ENCODE measurements around the gene CDH1. TPM values are rescaled to one million over a fixed set of nuclear protein-coding genes. Genes with fewer than 3 reads are reported as not detected.

The CDH1 gene
- total and polyA plus RNA-seq, 10 donors, result 5.2 to 35.9 (median 10.9) TPM

GRCh38 chr16:68759062-68759461 is 22.0 kb downstream of the CDH1 start:
- no peaks in the 10 kb centered on the region for H3K9me3 ChIP-seq
- WGBS, 5 donors, result 93 to 97% (median 95%) methylated on average over 6 of the region's 6 CpGs
- no peaks in the 10 kb centered on the region for H3K36me3 ChIP-seq
- TF ChIP-seq POLR2A (IDR thresholded peaks at IDR 0.05) (no peak), POLR2AphosphoS5 (IDR thresholded peaks at IDR 0.05) (no peak)
- TF ChIP-seq, protein P1, sequence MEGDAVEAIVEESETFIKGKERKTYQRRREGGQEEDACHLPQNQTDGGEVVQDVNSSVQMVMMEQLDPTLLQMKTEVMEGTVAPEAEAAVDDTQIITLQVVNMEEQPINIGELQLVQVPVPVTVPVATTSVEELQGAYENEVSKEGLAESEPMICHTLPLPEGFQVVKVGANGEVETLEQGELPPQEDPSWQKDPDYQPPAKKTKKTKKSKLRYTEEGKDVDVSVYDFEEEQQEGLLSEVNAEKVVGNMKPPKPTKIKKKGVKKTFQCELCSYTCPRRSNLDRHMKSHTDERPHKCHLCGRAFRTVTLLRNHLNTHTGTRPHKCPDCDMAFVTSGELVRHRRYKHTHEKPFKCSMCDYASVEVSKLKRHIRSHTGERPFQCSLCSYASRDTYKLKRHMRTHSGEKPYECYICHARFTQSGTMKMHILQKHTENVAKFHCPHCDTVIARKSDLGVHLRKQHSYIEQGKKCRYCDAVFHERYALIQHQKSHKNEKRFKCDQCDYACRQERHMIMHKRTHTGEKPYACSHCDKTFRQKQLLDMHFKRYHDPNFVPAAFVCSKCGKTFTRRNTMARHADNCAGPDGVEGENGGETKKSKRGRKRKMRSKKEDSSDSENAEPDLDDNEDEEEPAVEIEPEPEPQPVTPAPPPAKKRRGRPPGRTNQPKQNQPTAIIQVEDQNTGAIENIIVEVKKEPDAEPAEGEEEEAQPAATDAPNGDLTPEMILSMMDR (IDR thresholded peaks at IDR 0.05 in 8 of 11, conservative IDR thresholded peaks at IDR 0.05 in 3 of 11), result no peak
- H3K27me3 ChIP-seq (replicated peaks in 1 of 7), result peaks cover 0 to 14% (median 0%) of the 10 kb centered on the region in 7 donors
- intact Hi-C loops (cut with DNase I; ENCODE audit: low total_unique reads), result no loop called here
- DNase-seq, result no peak
- peaks cover 0 to 44% (median 14%) of the 10 kb centered on the region in 6 donors for H3K4me1 ChIP-seq
- H3K27ac ChIP-seq, result no peak overlapping the region
- no peak overlapping the region for H3K4me3 ChIP-seq

DNA sequence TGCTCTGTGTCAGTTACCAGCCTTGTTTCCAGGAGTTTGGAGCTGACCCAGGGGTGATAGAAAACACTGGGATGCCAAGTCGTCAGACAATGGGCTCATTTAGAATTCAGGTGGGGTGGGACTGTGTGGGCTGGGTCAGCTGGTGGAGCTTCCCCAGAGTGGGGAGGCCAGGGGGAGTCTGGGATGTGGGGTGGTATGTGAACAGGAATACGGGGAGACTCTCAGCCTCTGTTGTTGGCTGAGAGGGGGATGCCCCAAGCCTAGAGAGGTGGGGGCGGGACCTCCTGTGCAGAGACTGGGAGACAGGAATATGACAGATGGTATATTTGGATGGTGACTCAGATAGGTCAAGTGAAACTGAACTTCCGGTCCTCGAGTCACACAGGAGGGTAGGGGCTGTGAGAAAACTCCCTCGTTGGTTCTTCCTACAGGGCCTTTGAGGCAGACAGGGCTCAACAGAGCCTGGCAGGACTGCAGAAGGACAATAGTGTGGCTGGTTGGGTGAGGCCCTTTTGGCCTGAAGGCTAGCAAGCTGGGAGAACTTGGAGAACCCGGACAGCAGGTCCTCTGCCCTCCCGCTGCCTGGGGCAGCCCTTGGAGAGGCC is 23.7 kb downstream of the CDH1 start:
- intact Hi-C loops (cut with DNase I; ENCODE audit: low total_unique reads), result no loop called here
- Histone ChIP-seq H3K27me3 (replicated peaks in 1 of 7) (peaks cover 0 to 14% (median 0%) of the 10 kb centered on the region in 7 donors), H3K4me1 (peaks cover 0 to 54% (median 14%) of the 10 kb centered on the region in 6 donors), H3K9me3 (no peaks in the 10 kb centered on the region), H3K27ac (peak overlapping the region in 2 of 8 donors; percentile 30 to 45), H3K4me3 (no peak overlapping the region), H3K36me3 (no peaks in the 10 kb centered on the region)
- DNase-seq, result no peak
- WGBS, 5 donors, result 27 to 57% (median 48%) methylated on average over 8 of the region's 8 CpGs
- TF ChIP-seq, protein P1 (IDR thresholded peaks at IDR 0.05 in 8 of 11, conservative IDR thresholded peaks at IDR 0.05 in 3 of 11), result no peak

- no peaks in the 10 kb centered on the region for H3K9me3 ChIP-seq
- 44 to 59% (median 53%) methylated on average over 6 of the region's 6 CpGs for WGBS, 5 donors
- TF ChIP-seq POLR2A (IDR thresholded peaks at IDR 0.05) (no peak), POLR2AphosphoS5 (IDR thresholded peaks at IDR 0.05) (no peak)
- TF ChIP-seq, protein P1 (IDR thresholded peaks at IDR 0.05 in 8 of 11, conservative IDR thresholded peaks at IDR 0.05 in 3 of 11), result no peak
- intact Hi-C loops (cut with DNase I; ENCODE audit: low total_unique reads), result no loop called here
- peak overlapping the region in 1 of 8 donors; percentile 8 for H3K27ac ChIP-seq
- H3K4me3 ChIP-seq, result no peak overlapping the region
- H3K4me1 ChIP-seq, result peaks cover 0 to 34% (median 7%) of the 10 kb centered on the region in 6 donors
- peaks cover 0 to 14% (median 0%) of the 10 kb centered on the region in 7 donors for H3K27me3 ChIP-seq (replicated peaks in 1 of 7)
- DNase-seq, result no peak
- H3K36me3 ChIP-seq, result no peaks in the 10 kb centered on the region
These were observed 26.1 kb downstream of the CDH1 start for GRCh38 chr16:68762996-68763756.

- no peaks in the 10 kb centered on the region for H3K9me3 ChIP-seq
- TF ChIP-seq, protein P1 (IDR thresholded peaks at IDR 0.05 in 8 of 11, conservative IDR thresholded peaks at IDR 0.05 in 3 of 11), result no peak
- TF ChIP-seq POLR2AphosphoS5 (IDR thresholded peaks at IDR 0.05) (no peak), POLR2A (IDR thresholded peaks at IDR 0.05) (no peak)
- 66 to 82% (median 70%) methylated on average over 8 of the region's 8 CpGs for WGBS, 5 donors
- no peak for DNase-seq
- H3K4me3 ChIP-seq, result no peak overlapping the region
- peak overlapping the region in 3 of 8 donors; percentile 11 to 35 (median 15) for H3K27ac ChIP-seq
- peaks cover 0 to 14% (median 0%) of the 10 kb centered on the region in 7 donors for H3K27me3 ChIP-seq (replicated peaks in 1 of 7)
- peaks cover 0 to 34% (median 7%) of the 10 kb centered on the region in 6 donors for H3K4me1 ChIP-seq
- intact Hi-C loops (cut with DNase I; ENCODE audit: low total_unique reads), result no loop called here
- no peaks in the 10 kb centered on the region for H3K36me3 ChIP-seq
These were observed 27.8 kb downstream of the CDH1 start for GRCh38 chr16:68764862-68765261.

Measured in spleen (tissue), 11 donors.